ENCODE results near the gene PLEKHF1. TPM values are rescaled to one million over a fixed set of nuclear protein-coding genes. Genes with fewer than 3 reads are reported as not detected.

Gene PLEKHF1
- total and polyA plus RNA-seq, 8 donors, result 2.1 to 9.3 (median 4.4) TPM

DNA sequence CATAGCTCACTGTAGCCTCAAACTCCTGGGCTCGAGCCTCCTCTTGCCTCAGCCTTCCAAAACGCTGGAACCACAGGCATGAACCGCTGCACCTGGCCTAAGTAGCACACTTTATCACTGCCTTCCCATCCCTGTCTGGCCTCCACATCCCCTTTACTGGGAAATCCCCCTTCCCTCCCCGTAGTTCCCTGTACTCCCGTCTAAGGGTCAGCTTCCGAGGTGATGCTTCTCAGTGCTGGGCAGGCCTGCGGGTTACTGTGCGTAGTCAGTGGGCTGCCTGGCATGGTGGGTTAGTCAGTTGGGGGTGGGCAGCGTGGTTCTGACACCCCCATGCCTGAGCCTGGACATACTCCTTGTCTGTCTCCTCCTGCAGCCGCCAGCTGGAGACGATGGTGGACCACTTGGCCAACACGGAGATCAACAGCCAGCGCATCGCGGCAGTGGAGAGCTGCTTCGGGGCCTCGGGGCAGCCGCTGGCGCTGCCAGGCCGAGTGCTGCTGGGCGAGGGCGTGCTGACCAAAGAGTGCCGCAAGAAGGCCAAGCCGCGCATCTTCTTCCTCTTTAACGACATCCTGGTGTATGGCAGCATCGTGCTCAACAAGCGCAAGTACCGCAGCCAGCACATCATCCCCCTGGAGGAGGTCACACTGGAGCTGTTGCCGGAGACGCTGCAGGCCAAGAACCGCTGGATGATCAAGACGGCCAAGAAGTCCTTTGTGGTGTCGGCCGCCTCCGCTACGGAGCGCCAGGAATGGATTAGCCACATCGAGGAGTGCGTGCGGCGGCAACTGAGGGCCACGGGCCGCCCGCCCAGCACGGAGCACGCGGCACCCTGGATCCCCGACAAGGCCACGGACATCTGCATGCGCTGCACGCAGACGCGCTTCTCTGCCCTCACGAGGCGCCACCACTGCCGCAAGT is 8.4 kb downstream of the PLEKHF1 start:
- Histone ChIP-seq H3K4me3 (no peak overlapping the region), H3K27me3 (no peaks in the 10 kb centered on the region), H3K9me3 (no peaks in the 10 kb centered on the region), H3K27ac (no peak overlapping the region), H3K36me3 (peaks cover 0 to 23% (median 5%) of the 10 kb centered on the region in 3 donors), H3K4me1 (no peaks in the 10 kb centered on the region)
- 92 to 94% methylated on average over 57 of the region's 57 CpGs for WGBS, 2 donors
- ATAC-seq (no peak), DNase-seq (peak in 1 of 6 donors; percentile 64), FAIRE-seq (no peak)
- TF ChIP-seq, protein P1, sequence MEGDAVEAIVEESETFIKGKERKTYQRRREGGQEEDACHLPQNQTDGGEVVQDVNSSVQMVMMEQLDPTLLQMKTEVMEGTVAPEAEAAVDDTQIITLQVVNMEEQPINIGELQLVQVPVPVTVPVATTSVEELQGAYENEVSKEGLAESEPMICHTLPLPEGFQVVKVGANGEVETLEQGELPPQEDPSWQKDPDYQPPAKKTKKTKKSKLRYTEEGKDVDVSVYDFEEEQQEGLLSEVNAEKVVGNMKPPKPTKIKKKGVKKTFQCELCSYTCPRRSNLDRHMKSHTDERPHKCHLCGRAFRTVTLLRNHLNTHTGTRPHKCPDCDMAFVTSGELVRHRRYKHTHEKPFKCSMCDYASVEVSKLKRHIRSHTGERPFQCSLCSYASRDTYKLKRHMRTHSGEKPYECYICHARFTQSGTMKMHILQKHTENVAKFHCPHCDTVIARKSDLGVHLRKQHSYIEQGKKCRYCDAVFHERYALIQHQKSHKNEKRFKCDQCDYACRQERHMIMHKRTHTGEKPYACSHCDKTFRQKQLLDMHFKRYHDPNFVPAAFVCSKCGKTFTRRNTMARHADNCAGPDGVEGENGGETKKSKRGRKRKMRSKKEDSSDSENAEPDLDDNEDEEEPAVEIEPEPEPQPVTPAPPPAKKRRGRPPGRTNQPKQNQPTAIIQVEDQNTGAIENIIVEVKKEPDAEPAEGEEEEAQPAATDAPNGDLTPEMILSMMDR (IDR thresholded peaks at IDR 0.05), result no peak
- intact Hi-C loops (cut with DNase I), result loop anchor here in 1 of 3 donors (10.0 kb wide), 1 partner anchor 59 kb away; no protein-coding TSS in a partner anchor

DNA sequence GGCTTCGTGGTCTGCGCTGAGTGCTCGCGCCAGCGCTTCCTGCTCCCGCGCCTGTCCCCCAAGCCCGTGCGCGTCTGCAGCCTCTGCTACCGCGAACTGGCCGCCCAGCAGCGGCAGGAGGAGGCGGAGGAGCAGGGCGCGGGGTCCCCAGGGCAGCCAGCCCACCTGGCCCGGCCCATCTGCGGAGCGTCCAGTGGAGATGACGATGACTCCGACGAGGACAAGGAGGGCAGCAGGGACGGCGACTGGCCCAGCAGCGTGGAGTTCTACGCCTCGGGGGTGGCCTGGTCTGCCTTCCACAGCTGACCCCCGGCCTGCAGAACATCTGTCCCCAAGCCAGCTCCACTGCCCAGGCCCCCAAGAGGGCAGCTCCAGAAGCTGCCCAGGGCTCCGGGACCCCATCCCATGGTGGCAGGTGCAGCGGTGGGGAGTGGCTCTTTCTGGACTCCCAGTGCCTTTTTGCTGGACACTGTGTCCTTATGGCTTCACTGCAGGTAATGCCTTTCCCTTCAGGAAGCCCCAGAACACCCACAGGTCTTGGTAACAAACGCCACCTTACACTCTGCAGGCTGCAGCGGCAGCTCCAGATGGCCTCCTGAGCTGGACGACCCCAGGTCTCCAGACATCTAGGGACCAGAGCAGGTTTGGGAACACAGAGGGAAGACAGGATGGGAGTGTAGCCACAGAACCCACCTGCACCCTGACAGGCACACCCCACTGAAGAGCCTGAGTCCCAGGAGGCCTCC is 9.3 kb downstream of the PLEKHF1 start:
- 94 to 95% methylated on average over 34 of the region's 34 CpGs for WGBS, 2 donors
- Histone ChIP-seq H3K36me3 (peaks cover 0 to 23% (median 5%) of the 10 kb centered on the region in 3 donors), H3K27ac (no peak overlapping the region), H3K9me3 (no peaks in the 10 kb centered on the region), H3K4me3 (no peak overlapping the region), H3K4me1 (no peaks in the 10 kb centered on the region), H3K27me3 (no peaks in the 10 kb centered on the region)
- no peak for FAIRE-seq
- TF ChIP-seq, protein P1 (IDR thresholded peaks at IDR 0.05), result no peak
- ATAC-seq, result no peak
- DNase-seq, result peak in 1 of 6 donors; percentile 59
- intact Hi-C loops (cut with DNase I), result loop anchor here in 1 of 3 donors (10.0 kb wide), 1 partner anchor 60 kb away; no protein-coding TSS in a partner anchor

DNA sequence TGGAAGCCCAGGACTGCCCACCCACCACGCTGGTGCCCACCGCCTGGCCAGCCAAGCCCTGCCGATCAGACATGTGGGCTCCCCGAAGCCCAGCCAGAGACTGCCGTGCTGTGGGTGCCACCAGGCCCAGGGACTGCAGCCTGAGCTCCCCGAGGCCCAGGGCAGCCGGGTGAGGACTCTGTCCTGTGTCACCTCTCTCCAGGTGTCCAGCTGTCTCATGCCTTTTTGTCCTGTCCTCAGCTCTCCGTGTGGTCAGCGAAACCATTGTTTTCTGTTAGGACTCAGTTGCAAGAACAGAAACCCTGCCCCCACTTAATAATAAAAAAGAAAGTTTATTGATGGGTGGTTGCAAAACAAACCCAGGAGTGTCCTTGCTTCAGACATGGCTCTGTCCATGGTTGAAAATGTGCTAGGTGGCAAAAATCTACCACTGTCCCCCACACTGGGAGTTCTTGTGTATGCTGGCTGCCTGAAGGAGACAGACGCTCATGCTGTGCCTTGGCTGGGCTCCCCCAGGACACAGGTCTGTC is 9.9 kb downstream of the PLEKHF1 start:
- Histone ChIP-seq H3K9me3 (no peaks in the 10 kb centered on the region), H3K27me3 (no peaks in the 10 kb centered on the region), H3K4me1 (no peaks in the 10 kb centered on the region), H3K36me3 (peaks cover 0 to 23% (median 5%) of the 10 kb centered on the region in 3 donors), H3K27ac (no peak overlapping the region), H3K4me3 (no peak overlapping the region)
- intact Hi-C loops (cut with DNase I), result loop anchor here in 1 of 3 donors (10.0 kb wide), 1 partner anchor 60 kb away; no protein-coding TSS in a partner anchor
- ATAC-seq, result no peak
- FAIRE-seq, result no peak
- DNase-seq, result no peak
- WGBS, 2 donors, result 86 to 94% methylated on average over 10 of the region's 10 CpGs
- TF ChIP-seq, protein P1 (IDR thresholded peaks at IDR 0.05), result no peak

DNA sequence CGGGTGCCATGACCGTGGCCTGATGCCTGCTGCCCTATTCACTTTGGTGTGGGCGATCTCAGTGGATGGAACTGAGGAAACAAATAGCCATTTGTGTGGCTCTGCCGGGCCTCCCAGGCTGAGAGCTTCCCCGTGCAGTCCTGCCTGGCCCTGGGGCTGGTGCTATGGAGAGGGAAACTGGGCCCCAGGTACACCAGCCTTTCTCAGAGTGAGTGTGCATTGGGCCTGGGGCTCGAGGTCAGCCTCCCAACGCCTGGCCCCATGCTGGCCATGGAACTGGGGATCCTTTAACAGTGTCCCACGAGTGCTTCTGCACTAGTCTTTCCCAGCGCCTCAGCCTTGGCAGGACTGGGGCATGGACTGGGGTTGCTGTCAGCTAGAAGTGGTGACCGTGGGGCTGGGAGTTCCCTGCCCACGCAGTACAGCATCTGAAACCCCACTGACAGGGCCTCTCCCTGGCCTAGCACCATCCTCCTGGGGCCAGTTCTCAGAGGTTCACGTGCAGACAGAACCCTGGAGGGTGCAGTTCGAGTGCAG is 10.5 kb downstream of the PLEKHF1 start:
- ATAC-seq (no peak), DNase-seq (no peak), FAIRE-seq (no peak)
- 82 to 89% methylated on average over 13 of the region's 13 CpGs for WGBS, 2 donors
- Histone ChIP-seq H3K4me1 (no peaks in the 10 kb centered on the region), H3K36me3 (peaks cover 0 to 23% (median 5%) of the 10 kb centered on the region in 3 donors), H3K27ac (peak overlapping the region in 1 of 4 donors; percentile 33), H3K4me3 (no peak overlapping the region), H3K9me3 (no peaks in the 10 kb centered on the region), H3K27me3 (no peaks in the 10 kb centered on the region)
- TF ChIP-seq, protein P1 (IDR thresholded peaks at IDR 0.05), result no peak
- intact Hi-C loops (cut with DNase I), result loop anchor here in 1 of 3 donors (10.0 kb wide), 1 partner anchor 61 kb away; no protein-coding TSS in a partner anchor

Measured in pancreas (tissue), 10 donors.